ENCODE results near the gene SLCO4A1. TPM values are rescaled to one million over a fixed set of nuclear protein-coding genes. Genes with fewer than 3 reads are reported as not detected.

The SLCO4A1 gene
- total RNA-seq, 2 experiments from 2014 or later: 57.5 to 61.9 TPM

Other genes starting within 250 kb of the SLCO4A1 start
- gene CABLES2, start 235.2 kb upstream of the SLCO4A1 start, total RNA-seq: 10 to 100 TPM; 12.1 to 14.4 TPM
- not detected for gene RBBP8NL, start 215.0 kb upstream of the SLCO4A1 start, total RNA-seq
- not detected for gene GATA5, start 166.5 kb upstream of the SLCO4A1 start, total RNA-seq
- under 1 TPM; 0.33 to 0.37 TPM for gene NTSR1, start 66.3 kb downstream of the SLCO4A1 start, total RNA-seq
- 10 to 100 TPM; 17.9 to 18.9 TPM for gene MRGBP, start 154.0 kb downstream of the SLCO4A1 start, total RNA-seq
- gene OGFR, start 162.3 kb downstream of the SLCO4A1 start, total RNA-seq: 10 to 100 TPM; 80.8 to 81.1 TPM
- under 1 TPM; 0.42 to 0.82 TPM for gene COL9A3, start 174.5 kb downstream of the SLCO4A1 start, total RNA-seq
- gene TCFL5, start 219.3 kb downstream of the SLCO4A1 start, total RNA-seq: 10 to 100 TPM in 1 of 2 experiments, 1 to 10 TPM in 1; 9.3 to 10.1 TPM